Ascending aorta (tissue), 2 donors: ENCODE measurements around the gene TRAPPC12. TPM values are rescaled to one million over a fixed set of nuclear protein-coding genes. Genes with fewer than 3 reads are reported as not detected.
"Not testable (repeated sequence)": the region's sequence is repeated elsewhere in the genome, so short reads cannot be mapped to it uniquely, and the experiment has no call there.

Source experiments
- DNase-seq, 2 donors: peaks; one replicate each; pipeline ENCODE4 v3.0.0-alpha.2; 2019; ENCODE audit warnings: low spot score in 2 of 2
- H3K27ac ChIP-seq, 2 donors: fragments of 200-600 bp; sonication (generic); one replicate each; pipeline ENCODE4 v1.5.1; 2016 to 2017; ENCODE audit warnings: mild to moderate bottlenecking in 1 of 2
- H3K27me3 ChIP-seq: fragments of 200-600 bp; sonication (generic); one replicate; pipeline ENCODE4 v1.5.1; 2017
- H3K36me3 ChIP-seq, 2 donors: fragments of 200-600 bp; sonication (generic); one replicate each; pipeline ENCODE4 v1.5.1; 2016
- H3K4me1 ChIP-seq, 2 donors: fragments of 200-600 bp; sonication (generic); one replicate each; pipeline ENCODE4 v1.5.1; 2016 to 2017; ENCODE audit warnings: mild to moderate bottlenecking in 1 of 2
- H3K4me3 ChIP-seq, 2 donors: fragments of 200-600 bp; sonication (generic); one replicate each; pipeline ENCODE4 v1.5.1; 2016 to 2017; ENCODE audit warnings: mild to moderate bottlenecking in 1 of 2
- H3K9me3 ChIP-seq, 2 donors: fragments of 200-600 bp; sonication (generic); one replicate each; pipeline ENCODE4 v1.5.1; 2016
- CTCF ChIP-seq, 3 experiments: fragments of 200-600 bp in 2 of 3; fragments of 450-650 bp in 1 of 3; sonication (generic) in 2 of 3; IDR thresholded peaks; one replicate each; pipeline ENCODE4 v1.5.1; 2016 to 2019; ENCODE audit warnings: antibody characterized with exemption in 3 of 3, mild to moderate bottlenecking in 1 of 3, moderate library complexity in 1 of 3
- intact Hi-C: fragments of 100-400 bp; cut with DNase I; formaldehyde crosslinking; loops from one replicate; pipeline ENCODE4 v1.15.1; 2023
- total RNA-seq: library from RNA; depleted of rRNA; stranded (reverse); fragments of >200 nt; gene quantifications from one replicate; pipeline ENCODE4 v1.1.0, GENCODE V29; 2016

Gene TRAPPC12
- total RNA-seq, 1 donor from 2014 or later: 94.0 TPM

- no peak for TF ChIP-seq CTCF (IDR thresholded peaks at IDR 0.05)
- Histone ChIP-seq H3K9me3 (no peaks in the 10 kb centered on the region), H3K36me3 (peaks cover 15% of the 10 kb centered on the region in 2 donors), H3K27me3 (no peaks in the 10 kb centered on the region), H3K27ac (peak overlapping the region; percentile 90 to 93), H3K4me3 (no peak overlapping the region), H3K4me1 (peaks cover 6 to 22% of the 10 kb centered on the region in 2 donors)
- no peak for DNase-seq
- intact Hi-C loops: no loop called here
These were observed 111.8 kb downstream of the TRAPPC12 start for GRCh38 chr2:3491306-3491705.

GRCh38 chr2:3491716-3492474, 112.4 kb downstream of the TRAPPC12 start:
- H3K27me3 ChIP-seq: no peaks in the 10 kb centered on the region
- no peak for TF ChIP-seq CTCF (IDR thresholded peaks at IDR 0.05)
- intact Hi-C loops: loop anchor here (1.0 to 2.0 kb wide), 3 partner anchors 22 to 66 kb away; partner anchors contain the start of gene RNASEH1
- H3K4me3 ChIP-seq: peak overlapping the region in 1 of 2 donors; percentile 55
- H3K4me1 ChIP-seq: peaks cover 6 to 22% of the 10 kb centered on the region in 2 donors
- H3K36me3 ChIP-seq: peaks cover 20 to 21% of the 10 kb centered on the region in 2 donors
- DNase-seq: no peak
- no peaks in the 10 kb centered on the region for H3K9me3 ChIP-seq
- H3K27ac ChIP-seq: peak overlapping the region; percentile 90 to 93

- Histone ChIP-seq H3K4me1 (peaks cover 6 to 19% of the 10 kb centered on the region in 2 donors), H3K4me3 (peak overlapping the region in 1 of 2 donors; percentile 55), H3K27ac (peak overlapping the region; percentile 90 to 93), H3K36me3 (peaks cover 25 to 26% of the 10 kb centered on the region in 2 donors)
- not testable (repeated sequence) for H3K27me3 ChIP-seq, H3K9me3 ChIP-seq, DNase-seq
- intact Hi-C loops: loop anchor here (1.0 to 2.0 kb wide), 3 partner anchors 22 to 66 kb away; partner anchors contain the start of gene RNASEH1
These were observed 112.9 kb downstream of the TRAPPC12 start for GRCh38 chr2:3492475-3492787.

GRCh38 chr2:3492951-3493614, 113.6 kb downstream of the TRAPPC12 start:
- Histone ChIP-seq H3K9me3 (no peaks in the 10 kb centered on the region), H3K4me3 (peak overlapping the region; percentile 21 to 55), H3K27me3 (no peaks in the 10 kb centered on the region), H3K4me1 (peaks cover 6 to 16% of the 10 kb centered on the region in 2 donors), H3K27ac (peak overlapping the region; percentile 90 to 93), H3K36me3 (peaks cover 32% of the 10 kb centered on the region in 2 donors)
- intact Hi-C loops: loop anchor here (1.0 to 2.0 kb wide), 6 partner anchors 23 to 82 kb away; partner anchors contain the start of genes RNASEH1 and RPS7
- TF ChIP-seq CTCF (IDR thresholded peaks at IDR 0.05): peak in 1 of 3 experiments; percentile 10
- peak; percentile 77 to 98 for DNase-seq

GRCh38 chr2:3493615-3494007, 114.1 kb downstream of the TRAPPC12 start:
- DNase-seq: no peak
- H3K4me3 ChIP-seq: peak overlapping the region; percentile 21 to 55
- peaks cover 6 to 16% of the 10 kb centered on the region in 2 donors for H3K4me1 ChIP-seq
- no peak for TF ChIP-seq CTCF (IDR thresholded peaks at IDR 0.05)
- no peaks in the 10 kb centered on the region for H3K9me3 ChIP-seq
- intact Hi-C loops: loop anchor here (1.0 to 2.0 kb wide), 4 partner anchors 25 to 82 kb away; partner anchors contain the start of gene RPS7
- H3K27me3 ChIP-seq: no peaks in the 10 kb centered on the region
- H3K27ac ChIP-seq: peak overlapping the region; percentile 90 to 93
- peaks cover 37% of the 10 kb centered on the region in 2 donors for H3K36me3 ChIP-seq
